ENCODE measurements around the gene PEMT. TPM values are rescaled to one million over a fixed set of nuclear protein-coding genes. Genes with fewer than 3 reads are reported as not detected.

Gene PEMT
- total RNA-seq, 1 experiment from 2014 or later, result 25.6 TPM

DNA sequence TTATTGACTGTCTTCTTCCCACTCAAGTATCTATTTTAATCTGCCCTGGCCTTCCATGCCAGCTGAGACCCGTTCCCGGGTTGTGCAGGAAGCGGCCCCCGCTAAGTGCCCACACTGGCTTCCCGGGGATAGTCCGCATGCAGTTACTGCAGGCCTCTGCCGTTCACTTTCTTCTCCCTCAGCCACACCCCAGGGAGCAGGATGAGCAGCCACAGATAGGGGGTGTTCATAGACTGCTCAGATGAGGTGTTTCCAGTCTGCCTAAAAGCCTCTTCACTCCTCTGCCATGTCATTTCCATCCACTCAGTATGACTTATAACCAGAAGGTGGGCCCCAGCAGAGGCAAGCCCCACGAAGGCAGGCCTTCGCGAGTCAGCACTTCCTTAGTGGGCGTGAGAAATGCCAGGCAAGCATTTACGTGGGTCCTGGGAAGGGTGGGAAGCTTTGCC, 107.0 kb downstream of the PEMT start:
- DNase-seq, result no peak
- no TSS peak for BruUV-seq (replicated peaks)
- CTCF ChIA-PET, result no interaction called here
- H3K36me3 Mint-ChIP-seq (ENCODE audit: insufficient read depth, unreplicated experiment), result peaks cover 24% of the 10 kb centered on the region
- H3K4me1 Mint-ChIP-seq (ENCODE audit: low read depth, unreplicated experiment), result peaks cover 10% of the 10 kb centered on the region
- TF ChIP-seq, protein P1, sequence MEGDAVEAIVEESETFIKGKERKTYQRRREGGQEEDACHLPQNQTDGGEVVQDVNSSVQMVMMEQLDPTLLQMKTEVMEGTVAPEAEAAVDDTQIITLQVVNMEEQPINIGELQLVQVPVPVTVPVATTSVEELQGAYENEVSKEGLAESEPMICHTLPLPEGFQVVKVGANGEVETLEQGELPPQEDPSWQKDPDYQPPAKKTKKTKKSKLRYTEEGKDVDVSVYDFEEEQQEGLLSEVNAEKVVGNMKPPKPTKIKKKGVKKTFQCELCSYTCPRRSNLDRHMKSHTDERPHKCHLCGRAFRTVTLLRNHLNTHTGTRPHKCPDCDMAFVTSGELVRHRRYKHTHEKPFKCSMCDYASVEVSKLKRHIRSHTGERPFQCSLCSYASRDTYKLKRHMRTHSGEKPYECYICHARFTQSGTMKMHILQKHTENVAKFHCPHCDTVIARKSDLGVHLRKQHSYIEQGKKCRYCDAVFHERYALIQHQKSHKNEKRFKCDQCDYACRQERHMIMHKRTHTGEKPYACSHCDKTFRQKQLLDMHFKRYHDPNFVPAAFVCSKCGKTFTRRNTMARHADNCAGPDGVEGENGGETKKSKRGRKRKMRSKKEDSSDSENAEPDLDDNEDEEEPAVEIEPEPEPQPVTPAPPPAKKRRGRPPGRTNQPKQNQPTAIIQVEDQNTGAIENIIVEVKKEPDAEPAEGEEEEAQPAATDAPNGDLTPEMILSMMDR (IDR thresholded peaks at IDR 0.05; ENCODE audit: unreplicated experiment), result no peak
- no peak overlapping the region for H3K27ac Mint-ChIP-seq (ENCODE audit: unreplicated experiment)
- no peak overlapping the region for H3K4me3 Mint-ChIP-seq (ENCODE audit: low read depth, unreplicated experiment)
- no peaks in the 10 kb centered on the region for H3K27me3 Mint-ChIP-seq (ENCODE audit: unreplicated experiment)
- no peaks in the 10 kb centered on the region for H3K9me3 Mint-ChIP-seq (ENCODE audit: low read depth, unreplicated experiment)
- intact Hi-C loops (cut with micrococcal nuclease; ENCODE audit: unreplicated experiment), result no loop called here

DNA sequence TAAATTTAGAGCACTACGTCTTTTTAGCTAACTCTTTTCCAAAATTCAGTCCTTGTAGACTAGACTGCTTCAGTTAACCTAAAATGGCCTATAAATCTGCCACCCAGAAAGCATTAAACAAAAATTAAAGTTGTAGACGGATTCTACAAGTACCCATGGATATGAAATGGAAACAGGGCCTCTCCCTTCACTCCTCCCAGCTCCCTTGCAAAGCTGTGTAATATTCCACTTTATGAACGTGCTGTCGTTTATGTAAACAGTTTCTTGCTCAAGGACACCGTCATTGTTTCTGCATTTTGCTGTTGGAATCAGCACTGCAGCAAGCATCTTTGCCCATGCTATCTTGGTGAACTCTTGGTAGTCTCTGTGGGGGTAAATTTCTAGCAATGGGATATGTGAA, 109.6 kb downstream of the PEMT start:
- Mint-ChIP-seq H3K4me1 (ENCODE audit: low read depth, unreplicated experiment) (peaks cover 10% of the 10 kb centered on the region), H3K27ac (ENCODE audit: unreplicated experiment) (no peak overlapping the region), H3K4me3 (ENCODE audit: low read depth, unreplicated experiment) (no peak overlapping the region), H3K27me3 (ENCODE audit: unreplicated experiment) (no peaks in the 10 kb centered on the region), H3K9me3 (ENCODE audit: low read depth, unreplicated experiment) (no peaks in the 10 kb centered on the region), H3K36me3 (ENCODE audit: insufficient read depth, unreplicated experiment) (peaks cover 13% of the 10 kb centered on the region)
- intact Hi-C loops (cut with micrococcal nuclease; ENCODE audit: unreplicated experiment), result no loop called here
- CTCF ChIA-PET, result no interaction called here
- TF ChIP-seq, protein P1 (IDR thresholded peaks at IDR 0.05; ENCODE audit: unreplicated experiment), result no peak
- no TSS peak for BruUV-seq (replicated peaks)
- DNase-seq, result no peak

DNA sequence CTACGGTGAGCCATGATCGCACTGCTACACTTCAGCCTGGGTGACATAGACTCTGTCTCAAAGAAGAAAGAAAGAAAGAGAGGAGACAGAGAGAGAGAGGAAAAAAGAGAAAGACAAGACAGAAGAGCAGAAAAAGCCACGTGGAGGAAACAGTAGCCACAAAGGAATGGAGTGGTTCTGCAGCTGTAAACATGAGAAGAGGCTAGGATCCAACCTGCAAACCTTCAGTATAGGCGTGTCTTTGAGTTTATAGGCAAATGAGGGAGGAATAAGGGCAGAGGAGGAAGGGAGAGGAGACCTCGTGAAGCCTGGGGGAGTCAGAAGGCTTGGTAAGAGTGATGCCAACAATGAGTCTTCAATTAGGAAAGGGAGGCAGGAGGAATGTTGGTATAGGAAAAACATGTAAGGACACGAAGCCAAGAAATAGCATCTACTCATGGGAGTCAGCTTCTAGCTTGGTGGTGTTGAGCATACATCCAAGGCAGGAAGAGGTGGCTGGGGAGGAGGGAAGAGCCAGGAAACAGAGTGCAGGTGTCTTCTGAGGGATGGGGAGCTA, 110.8 kb downstream of the PEMT start:
- Mint-ChIP-seq H3K4me1 (ENCODE audit: low read depth, unreplicated experiment) (peaks cover 10% of the 10 kb centered on the region), H3K9me3 (ENCODE audit: low read depth, unreplicated experiment) (no peaks in the 10 kb centered on the region), H3K36me3 (ENCODE audit: insufficient read depth, unreplicated experiment) (peaks cover 17% of the 10 kb centered on the region), H3K27me3 (ENCODE audit: unreplicated experiment) (peaks cover 5% of the 10 kb centered on the region), H3K27ac (ENCODE audit: unreplicated experiment) (no peak overlapping the region), H3K4me3 (ENCODE audit: low read depth, unreplicated experiment) (no peak overlapping the region)
- intact Hi-C loops (cut with micrococcal nuclease; ENCODE audit: unreplicated experiment), result no loop called here
- no peak for DNase-seq
- CTCF ChIA-PET, result no interaction called here
- no TSS peak for BruUV-seq (replicated peaks)
- TF ChIP-seq, protein P1 (IDR thresholded peaks at IDR 0.05; ENCODE audit: unreplicated experiment), result no peak

DNA sequence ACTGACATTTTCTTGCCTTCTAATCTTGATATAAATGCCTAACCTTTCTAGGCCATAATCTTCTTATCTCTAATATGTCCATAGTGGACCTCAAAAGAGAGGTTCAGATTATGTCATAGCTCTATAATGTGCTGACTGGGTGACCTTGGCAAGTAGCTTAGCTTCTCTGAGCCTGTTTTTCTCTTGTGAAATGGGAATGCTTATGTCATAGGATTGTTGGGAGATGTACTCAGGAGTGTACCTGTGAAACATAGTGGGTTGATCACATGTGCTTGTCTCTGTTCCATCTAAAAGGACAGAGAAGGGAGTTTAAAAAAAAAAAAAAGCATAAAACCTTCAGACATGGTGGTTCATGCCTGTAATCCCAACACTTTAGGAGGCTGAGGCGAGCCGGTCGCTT, 112.3 kb downstream of the PEMT start:
- intact Hi-C loops (cut with micrococcal nuclease; ENCODE audit: unreplicated experiment), result no loop called here
- Mint-ChIP-seq H3K27ac (ENCODE audit: unreplicated experiment) (no peak overlapping the region), H3K36me3 (ENCODE audit: insufficient read depth, unreplicated experiment) (peaks cover 15% of the 10 kb centered on the region), H3K4me1 (ENCODE audit: low read depth, unreplicated experiment) (peaks cover 10% of the 10 kb centered on the region), H3K4me3 (ENCODE audit: low read depth, unreplicated experiment) (no peak overlapping the region), H3K9me3 (ENCODE audit: low read depth, unreplicated experiment) (no peaks in the 10 kb centered on the region), H3K27me3 (ENCODE audit: unreplicated experiment) (peaks cover 19% of the 10 kb centered on the region)
- DNase-seq, result no peak
- CTCF ChIA-PET, result interaction anchor here (0.6 kb wide), 1 partner anchor 28 kb away, joined by 4 read pairs; no protein-coding TSS in a partner anchor
- TF ChIP-seq, protein P1 (IDR thresholded peaks at IDR 0.05; ENCODE audit: unreplicated experiment), result no peak
- no TSS peak for BruUV-seq (replicated peaks)

All from Calu3 (cell line).